GM21786 (cell line): ENCODE results near the gene NPY5R.
A peak's percentile ranks its signal among the peaks of the same experiment; 100 is the strongest.

ENCODE experiments used
- ATAC-seq: cut with Tn5 transposase; IDR thresholded peaks from one replicate; pipeline ENCODE4 v1.9.1; 2021; ENCODE audit not compliant: unreplicated experiment

Gene NPY5R

DNA sequence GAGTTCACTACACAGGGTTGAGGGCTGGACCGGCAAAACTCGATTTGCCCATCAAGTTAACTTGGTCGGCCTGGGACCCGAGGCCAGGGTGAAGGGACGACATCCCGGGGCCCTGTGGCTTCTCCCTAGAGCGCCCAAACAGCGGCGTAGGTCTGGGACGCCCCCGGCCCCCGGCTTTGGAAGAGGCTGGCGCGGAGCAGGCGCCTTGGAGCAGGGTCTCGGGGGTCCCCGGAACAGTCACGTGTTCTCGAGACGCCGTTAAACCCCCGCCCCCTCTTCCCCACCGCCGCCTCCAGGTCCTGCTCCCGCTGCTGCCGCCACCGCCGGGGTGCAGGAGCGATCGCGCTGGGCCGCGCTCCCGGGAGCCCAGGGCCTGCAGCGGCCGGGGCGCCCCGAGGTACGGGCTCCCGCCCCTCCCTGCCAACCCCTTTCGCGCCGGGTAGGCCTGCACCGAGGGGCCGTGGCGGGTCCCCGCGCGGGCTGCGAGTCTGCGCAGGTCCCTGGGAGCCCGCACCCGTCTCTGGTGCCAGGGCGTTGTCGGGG, at the start of gene NPY5R:
NPY5R (plus strand) TSS at position 289 of the 543 bp plus-strand sequence. CDS start 6,382 bp downstream, outside the sequence.
- no peak for ATAC-seq

DNA sequence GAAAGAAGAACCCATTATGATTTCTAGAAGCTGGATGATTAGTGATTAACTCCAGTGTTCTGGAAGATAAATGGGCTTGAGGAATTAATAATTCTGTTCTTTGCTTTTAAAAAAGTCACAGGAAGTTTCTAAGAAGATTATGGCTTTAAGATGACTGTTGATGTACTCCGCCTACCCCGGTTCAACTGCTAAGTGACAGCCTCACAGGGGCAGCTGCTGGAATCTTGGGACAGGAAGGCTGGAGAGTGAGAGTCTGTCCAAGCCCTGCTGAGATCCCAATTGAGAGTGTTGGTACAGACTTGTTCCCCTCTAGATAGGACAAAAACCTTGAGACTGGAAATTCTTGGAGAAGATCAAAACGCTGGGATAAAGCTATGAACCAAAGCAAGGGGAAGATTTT, 48.6 kb upstream of the NPY5R start:
- no peak for ATAC-seq

DNA sequence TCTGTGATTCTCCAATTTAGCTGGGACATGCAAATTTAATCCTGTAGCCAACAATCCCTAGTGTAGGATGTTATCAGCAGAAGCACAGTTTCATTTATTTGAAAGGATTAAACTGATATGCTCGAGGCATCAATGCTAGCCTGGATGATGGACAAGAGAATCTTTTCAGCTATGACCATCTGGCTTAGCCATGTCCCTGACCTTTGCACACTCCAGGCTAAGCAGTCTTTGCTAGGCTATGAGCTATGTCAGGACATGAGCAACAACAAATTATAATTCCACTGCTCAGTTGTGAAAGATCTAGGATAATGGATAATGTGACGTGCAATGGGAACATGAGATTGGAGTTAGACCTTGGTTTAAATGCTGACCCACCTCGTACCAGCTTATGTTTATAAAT, 43.2 kb upstream of the NPY5R start:
- ATAC-seq, result no peak

DNA sequence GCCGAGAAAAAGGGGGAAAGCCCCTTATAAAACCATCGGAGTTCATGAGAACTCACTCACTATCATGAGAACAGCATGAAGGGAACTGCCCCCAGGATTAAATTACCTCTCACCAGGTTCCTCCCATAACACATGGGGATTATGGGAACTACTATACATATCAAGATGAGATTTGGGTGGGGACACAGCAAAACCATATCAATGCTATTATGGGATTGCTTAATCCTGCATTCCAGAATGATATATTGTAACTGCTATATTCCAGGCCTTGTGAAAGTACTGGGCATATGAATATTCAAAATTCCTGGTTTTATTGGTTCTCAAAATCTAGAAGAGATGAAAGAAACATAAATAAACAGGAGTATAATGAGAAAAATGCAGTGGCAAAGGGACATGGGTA, 40.6 kb upstream of the NPY5R start:
- no peak for ATAC-seq

DNA sequence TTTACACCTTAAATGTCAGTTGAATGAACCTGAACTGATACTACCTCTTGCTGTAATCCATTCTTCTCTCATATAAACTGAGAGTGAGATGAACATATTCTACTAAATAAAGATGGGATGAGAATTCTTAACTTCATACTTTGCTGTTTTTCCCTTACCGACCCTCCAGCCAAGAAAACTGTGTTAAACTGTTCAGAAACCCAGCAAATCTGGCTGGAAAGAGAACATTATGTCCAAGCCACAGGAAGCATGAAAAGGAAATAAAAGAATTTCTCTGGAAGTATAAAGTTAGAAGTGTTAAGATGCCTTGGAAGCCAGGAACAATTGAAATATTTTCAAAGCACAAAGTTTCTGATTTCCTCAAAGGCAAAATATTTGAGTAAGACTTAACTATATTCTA, 34.2 kb upstream of the NPY5R start:
- ATAC-seq, result no peak

DNA sequence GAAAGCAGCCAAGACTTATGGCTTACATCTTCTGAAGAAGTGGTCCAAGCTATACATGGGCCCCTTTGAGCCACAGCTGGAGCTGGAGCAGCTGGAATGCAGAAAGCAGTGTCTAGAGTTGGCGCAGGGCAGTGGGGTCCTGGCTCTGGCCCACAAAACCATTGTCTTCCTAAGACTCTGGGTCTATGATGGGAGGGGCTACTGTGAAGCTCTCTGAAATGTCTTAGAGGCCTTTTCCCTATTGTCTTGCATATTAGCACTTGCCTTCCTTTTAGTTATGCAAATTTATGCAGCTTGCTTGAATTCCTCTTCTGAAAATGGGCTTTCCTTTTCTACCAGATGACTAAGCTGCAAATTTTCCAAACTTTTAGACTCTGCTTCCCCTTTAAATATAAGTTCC, 26.6 kb upstream of the NPY5R start:
- ATAC-seq, result no peak

DNA sequence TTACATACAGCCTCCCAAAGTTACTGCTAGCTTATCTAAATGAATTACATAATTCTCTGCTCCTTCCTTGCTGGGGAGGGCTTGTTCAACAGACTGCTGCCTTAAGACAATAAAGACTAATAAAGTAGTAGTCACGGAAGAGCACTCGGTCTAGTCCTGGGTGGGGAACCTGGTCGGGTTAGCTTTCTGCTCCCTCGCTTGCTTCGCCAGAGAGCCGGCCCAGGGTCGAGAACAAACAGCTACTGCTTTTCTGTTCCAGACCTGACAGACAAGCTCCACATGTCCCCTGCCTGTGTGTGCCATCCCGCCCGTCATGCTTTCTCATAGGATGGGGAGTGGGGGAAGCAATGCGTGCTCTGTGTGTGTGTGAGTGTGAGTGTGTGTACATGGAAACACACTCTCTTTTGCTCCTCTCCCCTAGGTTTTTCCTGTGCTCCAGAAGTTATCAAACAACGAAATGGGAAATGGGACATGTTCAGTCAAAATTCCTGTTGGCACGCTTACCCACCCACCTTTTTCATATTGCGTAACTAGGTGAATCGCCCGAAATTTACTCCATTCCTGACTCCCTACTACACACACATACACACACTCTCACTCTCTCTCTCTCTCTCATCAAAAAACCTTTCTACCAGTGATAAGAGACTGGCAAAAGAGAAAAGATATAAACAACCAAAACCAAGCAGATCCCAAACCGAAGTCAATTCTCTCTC, 12.6 kb upstream of the NPY5R start:
- ATAC-seq, result no peak

DNA sequence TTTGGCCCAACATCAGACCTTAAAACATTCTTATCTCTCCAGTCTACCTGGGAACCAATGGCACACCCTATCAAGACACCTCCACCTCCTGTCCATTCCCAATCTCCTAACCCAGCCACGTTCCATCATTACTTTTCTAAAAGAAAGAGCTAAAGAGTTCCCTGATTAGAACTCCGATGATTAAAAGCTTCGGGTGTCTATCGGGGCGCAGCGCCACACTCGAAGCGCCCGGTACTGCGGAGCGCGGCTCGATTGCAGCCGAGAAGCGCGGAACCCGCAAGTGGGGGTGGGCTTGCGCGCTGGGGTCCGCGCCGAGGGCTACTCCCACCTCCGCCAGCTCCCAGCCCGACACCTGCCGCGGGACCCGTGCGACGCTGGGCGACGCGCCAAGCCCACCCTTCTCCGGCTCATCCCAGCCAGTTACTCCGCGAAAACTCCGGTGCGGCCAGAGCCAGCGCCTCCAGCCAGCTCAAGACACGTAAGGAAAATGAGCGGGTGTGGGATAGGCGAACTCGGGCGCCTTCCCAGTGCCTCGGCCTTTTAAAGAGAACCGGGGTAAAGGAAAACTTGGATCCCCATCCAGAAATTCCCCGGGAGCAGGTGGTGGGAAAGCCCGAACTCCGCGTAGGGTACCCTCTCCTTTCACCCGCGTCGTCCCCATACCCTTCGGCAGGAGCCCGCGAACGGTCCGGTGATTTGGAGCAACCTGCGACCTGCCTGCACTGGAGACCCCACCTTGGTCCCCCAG, 11.9 kb upstream of the NPY5R start:
- ATAC-seq, result no peak

DNA sequence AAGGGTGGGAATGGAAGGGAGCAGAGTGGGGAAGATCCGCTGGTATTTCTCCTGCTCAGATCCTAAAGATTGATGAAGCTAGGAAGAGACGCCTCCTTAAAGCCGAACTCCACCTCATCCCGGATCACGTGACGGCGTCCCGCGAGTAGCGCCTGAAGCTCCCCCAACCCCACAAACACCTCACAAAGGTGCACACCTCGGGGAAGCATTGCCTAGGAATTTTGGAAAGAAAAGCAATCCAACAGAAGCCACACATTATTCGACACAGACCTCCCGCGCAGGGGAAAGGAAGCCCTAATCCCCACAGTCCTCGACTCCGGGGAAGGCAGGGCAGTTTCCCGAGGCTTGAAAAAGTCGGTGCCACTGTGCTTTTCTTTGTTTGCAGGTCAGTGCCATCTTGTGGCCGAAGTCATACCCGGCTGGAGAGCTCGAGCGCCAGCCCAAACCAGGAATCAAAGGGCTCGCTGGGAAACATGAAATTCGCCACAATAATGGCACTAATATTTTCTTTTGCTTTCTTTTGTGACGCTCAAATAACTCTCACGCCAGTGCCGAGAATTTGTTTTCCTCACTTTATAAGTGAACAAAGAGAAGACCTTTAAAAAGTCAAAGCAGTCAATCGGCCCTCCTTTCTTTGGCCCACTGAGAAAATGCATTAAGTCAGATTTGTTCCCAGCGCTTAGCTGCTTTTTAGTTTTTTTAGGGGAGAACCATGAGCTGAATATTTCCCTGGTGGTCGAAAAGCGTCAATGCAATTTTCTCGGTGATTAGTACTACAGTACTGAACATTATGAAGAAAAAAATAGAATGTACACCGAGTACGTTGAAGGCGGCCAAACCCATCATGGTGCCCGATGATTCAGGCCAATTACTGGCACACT, 10.9 kb upstream of the NPY5R start, which contains the start of gene NPY1R:
NPY1R (minus strand) TSS at position 71 of the 881 bp plus-strand sequence. CDS start 6,042 bp downstream, outside the sequence.
- peak; percentile 78 for ATAC-seq

DNA sequence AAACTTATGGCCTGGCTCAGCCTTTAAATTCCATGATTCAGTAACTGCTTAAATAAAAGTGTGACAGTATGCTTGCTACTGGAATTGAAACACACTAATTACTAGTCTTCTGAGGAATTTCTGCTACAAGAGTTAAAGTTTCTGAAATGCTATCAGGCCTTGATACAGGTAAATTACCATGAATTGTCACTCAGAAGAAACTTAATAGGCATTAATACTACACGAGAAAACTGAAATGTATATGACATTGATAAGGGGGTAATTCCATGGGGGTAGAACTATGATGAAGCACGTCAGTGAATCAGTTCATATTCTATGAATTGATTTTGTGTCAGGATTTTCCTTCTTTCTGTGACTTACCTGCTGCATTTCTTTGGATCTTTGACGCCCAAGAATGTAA, 8.3 kb upstream of the NPY5R start:
- ATAC-seq, result no peak

DNA sequence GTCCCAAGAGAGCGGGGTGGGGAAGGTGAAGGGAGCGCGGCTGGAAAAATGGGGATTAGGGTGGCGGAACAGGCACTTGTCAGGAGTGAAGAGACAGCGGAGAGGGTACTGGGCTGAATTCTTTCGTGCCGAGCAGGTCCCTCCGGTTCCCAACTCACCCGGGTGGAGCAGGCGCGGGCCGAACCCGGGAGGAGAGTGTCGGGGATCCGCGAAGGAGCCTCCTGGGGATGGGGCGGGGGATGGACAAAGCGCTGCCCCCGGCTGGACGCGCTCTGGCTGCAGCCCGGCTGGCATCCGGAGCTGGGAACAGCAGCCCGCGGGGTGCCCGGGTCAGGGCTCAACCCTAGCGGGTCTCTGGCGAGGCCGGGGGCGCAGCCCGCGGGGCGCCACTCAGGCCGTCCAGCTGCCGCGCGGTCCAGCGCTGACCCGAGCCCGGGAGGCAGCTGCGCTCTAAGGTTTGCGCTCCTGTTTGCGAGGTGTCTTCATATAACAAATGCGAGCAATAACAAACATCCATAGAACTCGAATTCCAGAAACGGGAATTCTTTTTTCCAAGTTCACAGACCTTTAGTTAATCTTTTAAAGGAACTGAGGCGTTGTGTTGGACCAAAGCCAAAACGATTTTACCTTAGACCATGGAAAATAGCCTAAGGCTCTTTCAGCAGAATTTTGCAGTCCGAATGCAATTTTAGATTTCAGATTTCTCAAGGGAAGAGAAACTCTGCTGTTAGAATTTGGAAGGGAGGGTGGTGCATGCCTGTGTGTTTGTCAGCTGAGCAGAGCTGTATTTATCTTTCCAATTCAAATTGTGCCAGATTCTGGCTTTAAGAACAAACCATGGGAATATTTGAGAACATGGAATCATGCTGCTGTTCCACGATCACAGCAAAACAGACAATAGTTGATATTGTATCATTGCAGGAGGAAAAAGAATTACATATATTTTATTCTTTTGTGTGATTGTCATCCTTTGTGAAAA, 744 bp downstream of the NPY5R start:
- no peak for ATAC-seq

DNA sequence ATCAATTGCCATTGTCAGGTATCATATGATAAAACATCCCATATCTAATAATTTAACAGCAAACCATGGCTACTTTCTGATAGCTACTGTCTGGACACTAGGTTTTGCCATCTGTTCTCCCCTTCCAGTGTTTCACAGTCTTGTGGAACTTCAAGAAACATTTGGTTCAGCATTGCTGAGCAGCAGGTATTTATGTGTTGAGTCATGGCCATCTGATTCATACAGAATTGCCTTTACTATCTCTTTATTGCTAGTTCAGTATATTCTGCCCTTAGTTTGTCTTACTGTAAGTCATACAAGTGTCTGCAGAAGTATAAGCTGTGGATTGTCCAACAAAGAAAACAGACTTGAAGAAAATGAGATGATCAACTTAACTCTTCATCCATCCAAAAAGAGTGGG, 7.0 kb downstream of the NPY5R start:
- no peak for ATAC-seq

DNA sequence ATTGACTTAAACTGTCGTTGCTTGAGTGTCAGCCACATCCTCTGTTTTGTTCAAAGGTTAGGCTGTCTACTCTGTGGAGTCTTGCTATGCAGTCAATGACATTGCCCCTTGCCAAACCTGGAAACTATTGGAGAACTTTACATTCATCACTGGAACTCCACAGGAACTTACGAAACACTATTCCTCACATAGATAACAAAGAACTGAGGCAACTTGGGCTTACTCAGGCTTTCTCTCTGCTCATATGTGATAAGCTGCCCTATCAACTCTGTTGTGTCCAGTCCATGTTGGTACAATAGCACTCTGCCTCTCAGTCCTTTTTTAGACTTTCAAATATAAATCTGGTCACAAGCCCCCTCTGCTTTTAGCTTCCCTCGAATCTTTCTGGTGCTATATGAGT, 9.4 kb downstream of the NPY5R start:
- ATAC-seq, result no peak

DNA sequence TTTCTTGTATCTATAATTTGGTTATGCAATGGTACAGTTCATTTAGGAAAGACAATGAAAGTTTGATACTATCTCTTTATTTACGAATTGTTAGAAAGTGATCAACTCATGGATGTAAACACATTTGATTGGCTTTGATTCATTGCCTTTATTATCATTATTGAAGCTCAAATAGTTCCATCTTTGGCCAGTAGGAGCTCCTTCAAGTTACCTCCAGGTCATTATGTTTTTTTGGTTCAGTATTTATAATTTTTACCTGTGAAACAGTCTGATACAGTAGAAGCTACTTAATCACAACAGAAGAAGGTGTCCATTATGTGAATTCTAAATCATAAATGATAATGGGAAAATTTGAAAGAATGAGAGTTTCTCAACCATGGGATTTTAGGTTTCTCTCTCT, 12.4 kb downstream of the NPY5R start:
- no peak for ATAC-seq

DNA sequence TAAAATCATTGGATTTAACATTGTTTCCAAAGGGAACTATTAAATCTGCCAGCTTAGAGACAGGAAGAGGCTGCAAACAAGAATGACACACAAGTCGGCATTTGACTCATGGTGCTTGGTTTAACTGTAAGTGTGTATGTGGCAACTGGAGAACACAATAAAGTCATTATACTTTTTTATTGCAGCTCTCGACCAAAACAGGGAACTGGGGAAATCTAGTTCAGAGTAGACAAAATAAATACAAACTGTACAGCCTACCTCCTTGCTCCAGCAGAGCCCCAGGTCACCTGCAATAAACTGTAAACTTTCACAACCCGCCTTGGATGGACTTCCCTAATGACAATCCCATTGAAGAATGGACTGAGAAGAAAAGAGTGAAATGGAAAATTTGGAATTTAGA, 24.0 kb downstream of the NPY5R start:
- no peak for ATAC-seq

DNA sequence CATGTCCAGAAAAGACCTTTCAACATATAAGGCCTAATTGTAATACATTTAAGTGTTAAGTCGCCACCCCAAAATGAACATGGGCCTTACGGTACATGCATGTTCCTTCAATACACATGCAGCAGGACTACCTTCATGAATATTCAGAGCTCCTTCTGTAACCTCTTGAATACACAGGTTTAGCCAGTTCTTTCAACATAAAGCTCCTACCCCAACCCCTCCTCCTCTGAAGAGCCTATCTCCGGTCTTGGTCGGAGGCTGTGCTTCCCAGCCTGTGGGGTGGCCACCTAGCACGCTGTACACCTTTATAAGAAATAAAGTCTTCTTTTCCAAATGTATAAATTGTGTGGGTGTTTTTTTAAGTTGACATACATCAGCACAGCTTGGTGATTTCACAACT, 28.3 kb downstream of the NPY5R start:
- ATAC-seq, result no peak

DNA sequence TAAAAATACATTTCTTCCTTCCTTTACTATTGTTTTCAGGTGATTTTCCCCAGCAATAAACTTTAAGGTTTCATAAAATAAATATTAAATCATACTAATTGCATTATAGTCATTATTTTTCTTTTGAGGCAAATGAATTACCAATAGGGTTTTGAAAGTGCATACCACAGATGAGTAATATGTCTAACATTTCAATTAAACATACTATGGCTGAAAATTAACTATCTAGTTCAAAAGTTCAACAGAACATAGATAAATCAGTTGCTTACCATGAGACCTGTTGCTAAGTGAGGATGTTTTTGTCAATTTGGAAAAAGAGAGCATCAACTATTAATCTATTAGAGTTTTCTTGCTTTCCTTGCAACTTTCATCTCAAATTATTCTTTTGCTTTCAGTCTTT, 35.0 kb downstream of the NPY5R start:
- no peak for ATAC-seq

DNA sequence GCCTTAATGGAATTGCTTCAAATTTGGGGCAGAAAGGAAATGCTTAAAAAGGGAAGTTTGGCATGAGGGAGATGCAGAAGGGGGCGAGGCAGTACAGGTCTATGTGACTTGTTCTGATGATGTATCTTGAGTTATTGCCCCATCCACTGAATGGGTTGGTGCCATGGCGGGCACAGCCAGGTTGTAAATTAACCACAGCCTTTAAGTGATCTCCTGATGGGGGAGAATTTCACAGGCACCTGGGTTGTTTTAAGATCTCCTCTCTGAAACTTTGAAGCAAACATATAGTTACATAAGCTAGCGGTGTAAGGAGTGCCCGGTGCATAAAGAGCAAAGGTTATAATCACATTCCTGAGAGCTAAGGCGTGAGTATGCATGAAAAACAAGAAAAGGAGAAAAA, 37.0 kb downstream of the NPY5R start:
- ATAC-seq, result no peak

DNA sequence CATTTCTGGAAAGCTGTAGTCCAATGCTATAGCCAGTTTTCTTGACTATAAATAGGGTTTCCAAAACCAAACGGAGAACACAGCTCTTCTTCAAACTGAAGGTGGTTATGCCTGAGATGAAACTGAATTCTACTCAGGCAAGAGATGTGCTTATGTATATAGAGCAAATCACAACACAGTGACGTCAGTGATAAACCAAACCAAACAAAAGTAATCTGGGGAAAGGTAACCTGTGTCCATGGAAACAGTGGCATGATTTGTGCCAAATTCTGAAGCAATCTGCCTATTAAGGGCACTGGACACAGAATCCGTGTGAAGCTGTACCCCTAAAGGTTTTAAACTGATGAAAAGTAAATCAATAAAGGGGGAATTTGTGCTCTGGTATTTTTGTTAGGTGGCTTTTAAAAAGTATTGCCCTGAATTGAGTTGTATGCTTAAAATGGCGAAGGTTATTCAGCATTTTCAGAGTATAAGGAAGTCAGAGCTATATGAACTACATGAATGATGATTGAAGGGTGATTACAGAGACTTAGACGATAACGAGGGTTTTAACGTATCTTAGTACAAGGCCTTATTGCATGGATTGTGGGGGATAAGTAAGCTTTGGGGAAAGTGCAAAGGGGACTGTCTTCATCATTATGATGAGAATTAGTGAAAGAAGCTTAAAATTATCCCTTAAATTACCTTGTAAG, 38.6 kb downstream of the NPY5R start:
- ATAC-seq, result no peak

DNA sequence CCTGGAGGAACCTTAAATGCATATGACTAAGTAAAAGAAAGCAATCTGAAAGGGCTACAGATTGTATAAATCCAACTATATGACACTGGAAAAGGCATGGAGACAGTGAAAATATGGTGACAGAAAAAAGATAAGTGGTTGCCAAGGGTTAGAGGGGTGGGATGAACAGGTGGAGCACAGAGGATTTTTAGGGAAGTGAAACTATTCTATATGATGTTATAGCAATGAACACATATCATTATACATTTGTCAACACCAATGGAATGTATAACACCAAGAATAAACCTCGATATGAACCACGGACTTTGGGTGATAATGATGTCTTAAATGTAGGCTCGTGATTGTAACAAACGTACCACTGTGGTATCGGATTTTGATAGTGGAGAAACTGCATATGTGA, 40.7 kb downstream of the NPY5R start:
- no peak for ATAC-seq
